HEK293 (cell line): Measurements from ENCODE around the gene TOPBP1.

Source experiments
- CTCF ChIP-seq: fragments of 450-650 bp; formaldehyde crosslinking; IDR thresholded peaks from 2 replicates; pipeline ENCODE4 v1.5.1; 2016; ENCODE audit warnings: missing biosample characterization, missing genetic modification characterization
- ZNF548 ChIP-seq: fragments of 450-650 bp; formaldehyde crosslinking; IDR thresholded peaks from 2 replicates; pipeline ENCODE4 v1.5.1; 2016; ENCODE audit warnings: missing biosample characterization, missing genetic modification characterization

DNA sequence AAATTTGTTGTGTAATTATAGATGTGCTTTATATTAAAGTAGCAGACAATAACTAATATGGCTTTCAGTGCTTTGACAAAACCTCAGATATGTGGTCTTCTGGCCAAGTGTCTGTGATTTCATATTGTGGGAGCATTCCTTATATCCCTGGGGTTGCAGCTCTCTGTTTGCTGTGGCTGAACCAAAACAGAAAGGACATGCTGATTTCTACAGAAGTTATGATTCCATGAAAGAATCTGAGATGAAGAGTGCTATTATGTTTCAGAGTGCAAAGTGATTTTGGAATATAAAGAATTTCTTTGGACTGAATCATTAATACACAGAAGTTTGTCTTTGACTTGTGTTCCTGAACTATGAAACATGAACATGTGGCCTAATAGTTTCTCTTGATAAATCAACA, 51.7 kb downstream of the TOPBP1 start:
- TF ChIP-seq ZNF548 (tag by site-specific recombination) = no peak
- no peak for TF ChIP-seq CTCF (tag by site-specific recombination)
